Panc1 (cell line): ENCODE measurements around the gene OGN. TPM values are rescaled to one million over a fixed set of nuclear protein-coding genes. Genes with fewer than 3 reads are reported as not detected.

ENCODE experiments used
- ATAC-seq: fragments of 200-7000 bp; cut with Tn5 transposase; 2 replicates; pipeline ENCODE4 v1.9.1; 2020; ENCODE audit warnings: mild to moderate bottlenecking, moderate library complexity
- BruUV-seq: library from RNA; stranded (reverse); fragments of 400-500 nt; replicated peaks from 2 replicates; lab custom pipeline; 2021; lab: Mats Ljungman, UMichigan
- CTCF ChIA-PET: fragments of 300-600 bp; sonication (Branson Sonifier 250); formaldehyde crosslinking; loops from one replicate; lab custom pipeline; 2022; ENCODE audit warnings: antibody characterized with exemption; lab: Charles Lee
- POLR2A ChIA-PET: fragments of 300-600 bp; sonication (Branson Sonifier 250); formaldehyde crosslinking; loops from one replicate; lab custom pipeline; 2022; ENCODE audit warnings: antibody characterized with exemption; lab: Charles Lee
- DNase-seq: peaks from one replicate; pipeline ENCODE4 v3.0.0-alpha.2; 2010; ENCODE audit warnings: low read depth, low spot score
- H3K27ac ChIP-seq: 2 replicates; pipeline ENCODE4 v1.5.1; 2011; ENCODE audit warnings: mild to moderate bottlenecking, low read length, inconsistent platforms
- H3K27me3 ChIP-seq: fragments of 200-500 bp; sonication (Bioruptor generic); 2 replicates; pipeline ENCODE4 v1.6.0; 2014; ENCODE audit warnings: low read length, inconsistent platforms; ENCODE audit not compliant: control insufficient read depth, insufficient read depth
- H3K36me3 ChIP-seq: fragments of 200-500 bp; sonication (Bioruptor generic); 2 replicates; pipeline ENCODE4 v1.5.1; 2014; ENCODE audit warnings: inconsistent platforms, mild to moderate bottlenecking, low read length, moderate library complexity; ENCODE audit not compliant: control insufficient read depth, insufficient read depth
- H3K4me1 ChIP-seq: 2 replicates; pipeline ENCODE4 v1.5.1; 2011; ENCODE audit warnings: inconsistent platforms, mild to moderate bottlenecking, low read length, moderate library complexity; ENCODE audit not compliant: control insufficient read depth, insufficient read depth
- H3K4me3 ChIP-seq, 2 experiments: 2 replicates each; pipeline ENCODE4 v1.5.1; 2011 to 2012; ENCODE audit warnings: low read depth in 2 of 2, low read length in 2 of 2, mild to moderate bottlenecking in 2 of 2, inconsistent platforms in 1 of 2, moderate library complexity in 1 of 2
- H3K9me3 ChIP-seq: fragments of 200-500 bp; sonication (Bioruptor generic); 2 replicates; pipeline ENCODE4 v1.5.1; 2014; ENCODE audit warnings: low read depth, mild to moderate bottlenecking, inconsistent platforms, low read length, moderate library complexity; ENCODE audit not compliant: control insufficient read depth, insufficient read depth
- POLR2AphosphoS5 ChIP-seq: IDR thresholded peaks from 2 replicates; pipeline ENCODE4 v1.6.1; 2012; ENCODE audit warnings: mild to moderate bottlenecking, low read depth, low read length, moderate library complexity
- SIN3A ChIP-seq: IDR thresholded peaks from 2 replicates; pipeline ENCODE4 v1.6.1; 2012; ENCODE audit warnings: low read depth, mild to moderate bottlenecking, low read length, moderate library complexity, borderline replicate concordance; ENCODE audit not compliant: insufficient read depth
- TCF7L2 ChIP-seq: IDR thresholded peaks from 2 replicates; pipeline ENCODE4 v1.6.1; 2011; ENCODE audit warnings: mild to moderate bottlenecking, low read depth, low read length, inconsistent platforms
- in situ Hi-C: cut with HindIII; loops from 2 replicates; pipeline ENCODE4 v1.10.0; 2016; ENCODE audit warnings: low sequenced_read_pairs, low pct_unique_long_range_greater_than_20kb
- intact Hi-C: fragments of 100-400 bp; cut with micrococcal nuclease; formaldehyde crosslinking; loops from one replicate; pipeline ENCODE4 v1.10.0; 2022; ENCODE audit not compliant: unreplicated experiment
- total RNA-seq: library from RNA; stranded (reverse); gene quantifications from one replicate; pipeline ENCODE4 v1.2.1, GENCODE V29; 2021; ENCODE audit not compliant: unreplicated experiment
- TF ChIP-seq, protein P1 (sequence below), 2 experiments: IDR thresholded peaks; 2 replicates each; pipeline ENCODE4 v1.6.1; 2011 to 2012; ENCODE audit warnings: low read depth in 2 of 2, control low read depth in 1 of 2, low read length in 1 of 2, mild to moderate bottlenecking in 1 of 2, moderate library complexity in 1 of 2; ENCODE audit not compliant: insufficient read depth in 1 of 2
- TF ChIP-seq, protein P2 (sequence below): fragments of 450-650 bp; IDR thresholded peaks from 2 replicates; pipeline ENCODE4 v1.5.1; 2017; ENCODE audit warnings: mild to moderate bottlenecking

Gene OGN
- total RNA-seq, 1 experiment from 2014 or later = 0.08 TPM

DNA sequence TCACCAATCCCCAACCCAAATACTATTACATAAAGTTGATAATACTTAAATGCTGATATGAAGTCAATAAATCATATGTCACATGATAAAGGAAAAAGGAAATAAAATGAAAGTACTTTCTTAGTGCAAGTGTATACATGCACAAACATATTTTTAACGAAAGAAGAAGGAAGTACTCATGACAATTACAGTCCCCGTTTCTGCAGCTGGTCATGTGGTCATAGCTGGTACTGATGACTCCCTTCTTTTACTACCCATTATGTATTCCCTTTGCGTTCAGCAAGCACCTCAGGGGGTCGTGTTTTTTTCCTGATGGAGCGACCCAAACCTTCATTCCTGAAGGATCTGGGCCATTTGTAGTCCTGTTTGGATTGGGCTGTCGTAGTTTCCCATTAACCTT, 51.3 kb downstream of the OGN start:
- no peak overlapping the region for H3K4me3 ChIP-seq
- no peak for ATAC-seq
- DNase-seq = no peak
- POLR2A ChIA-PET = no interaction called here
- H3K27me3 ChIP-seq = no peaks in the 10 kb centered on the region
- H3K27ac ChIP-seq = no peak overlapping the region
- no peaks in the 10 kb centered on the region for H3K9me3 ChIP-seq
- H3K4me1 ChIP-seq = no peaks in the 10 kb centered on the region
- CTCF ChIA-PET = no interaction called here
- BruUV-seq = no TSS peak
- TF ChIP-seq SIN3A = no peak
- TF ChIP-seq, protein P1, sequence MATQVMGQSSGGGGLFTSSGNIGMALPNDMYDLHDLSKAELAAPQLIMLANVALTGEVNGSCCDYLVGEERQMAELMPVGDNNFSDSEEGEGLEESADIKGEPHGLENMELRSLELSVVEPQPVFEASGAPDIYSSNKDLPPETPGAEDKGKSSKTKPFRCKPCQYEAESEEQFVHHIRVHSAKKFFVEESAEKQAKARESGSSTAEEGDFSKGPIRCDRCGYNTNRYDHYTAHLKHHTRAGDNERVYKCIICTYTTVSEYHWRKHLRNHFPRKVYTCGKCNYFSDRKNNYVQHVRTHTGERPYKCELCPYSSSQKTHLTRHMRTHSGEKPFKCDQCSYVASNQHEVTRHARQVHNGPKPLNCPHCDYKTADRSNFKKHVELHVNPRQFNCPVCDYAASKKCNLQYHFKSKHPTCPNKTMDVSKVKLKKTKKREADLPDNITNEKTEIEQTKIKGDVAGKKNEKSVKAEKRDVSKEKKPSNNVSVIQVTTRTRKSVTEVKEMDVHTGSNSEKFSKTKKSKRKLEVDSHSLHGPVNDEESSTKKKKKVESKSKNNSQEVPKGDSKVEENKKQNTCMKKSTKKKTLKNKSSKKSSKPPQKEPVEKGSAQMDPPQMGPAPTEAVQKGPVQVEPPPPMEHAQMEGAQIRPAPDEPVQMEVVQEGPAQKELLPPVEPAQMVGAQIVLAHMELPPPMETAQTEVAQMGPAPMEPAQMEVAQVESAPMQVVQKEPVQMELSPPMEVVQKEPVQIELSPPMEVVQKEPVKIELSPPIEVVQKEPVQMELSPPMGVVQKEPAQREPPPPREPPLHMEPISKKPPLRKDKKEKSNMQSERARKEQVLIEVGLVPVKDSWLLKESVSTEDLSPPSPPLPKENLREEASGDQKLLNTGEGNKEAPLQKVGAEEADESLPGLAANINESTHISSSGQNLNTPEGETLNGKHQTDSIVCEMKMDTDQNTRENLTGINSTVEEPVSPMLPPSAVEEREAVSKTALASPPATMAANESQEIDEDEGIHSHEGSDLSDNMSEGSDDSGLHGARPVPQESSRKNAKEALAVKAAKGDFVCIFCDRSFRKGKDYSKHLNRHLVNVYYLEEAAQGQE (IDR thresholded peaks at IDR 0.05; ENCODE audit: insufficient read depth in 1 of 2, low read depth in 2 of 2, low read length in 1 of 2) = no peak
- no peak for TF ChIP-seq POLR2AphosphoS5
- TF ChIP-seq, protein P2, sequence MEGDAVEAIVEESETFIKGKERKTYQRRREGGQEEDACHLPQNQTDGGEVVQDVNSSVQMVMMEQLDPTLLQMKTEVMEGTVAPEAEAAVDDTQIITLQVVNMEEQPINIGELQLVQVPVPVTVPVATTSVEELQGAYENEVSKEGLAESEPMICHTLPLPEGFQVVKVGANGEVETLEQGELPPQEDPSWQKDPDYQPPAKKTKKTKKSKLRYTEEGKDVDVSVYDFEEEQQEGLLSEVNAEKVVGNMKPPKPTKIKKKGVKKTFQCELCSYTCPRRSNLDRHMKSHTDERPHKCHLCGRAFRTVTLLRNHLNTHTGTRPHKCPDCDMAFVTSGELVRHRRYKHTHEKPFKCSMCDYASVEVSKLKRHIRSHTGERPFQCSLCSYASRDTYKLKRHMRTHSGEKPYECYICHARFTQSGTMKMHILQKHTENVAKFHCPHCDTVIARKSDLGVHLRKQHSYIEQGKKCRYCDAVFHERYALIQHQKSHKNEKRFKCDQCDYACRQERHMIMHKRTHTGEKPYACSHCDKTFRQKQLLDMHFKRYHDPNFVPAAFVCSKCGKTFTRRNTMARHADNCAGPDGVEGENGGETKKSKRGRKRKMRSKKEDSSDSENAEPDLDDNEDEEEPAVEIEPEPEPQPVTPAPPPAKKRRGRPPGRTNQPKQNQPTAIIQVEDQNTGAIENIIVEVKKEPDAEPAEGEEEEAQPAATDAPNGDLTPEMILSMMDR = no peak
- TF ChIP-seq TCF7L2 = no peak
- intact Hi-C loops = no loop called here
- in situ Hi-C loops = no loop called here
- no peaks in the 10 kb centered on the region for H3K36me3 ChIP-seq

DNA sequence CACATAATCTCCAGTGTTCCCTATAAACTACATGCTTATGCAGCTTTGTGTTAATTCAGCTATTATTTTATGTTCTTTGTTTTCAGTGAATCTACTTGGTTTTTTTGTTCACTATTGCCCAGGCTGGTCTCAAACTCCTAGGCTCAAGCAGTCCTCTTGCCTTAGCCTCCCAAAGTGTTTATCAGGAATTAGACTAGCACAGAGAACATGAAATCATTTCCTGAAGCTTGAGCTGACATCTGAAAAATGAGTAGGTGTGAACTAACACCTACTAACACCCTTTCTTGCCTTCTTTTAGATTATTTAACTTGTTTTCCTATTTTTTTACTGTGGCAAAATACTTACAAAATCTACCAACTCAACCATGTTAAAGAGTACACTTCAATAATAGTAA, 53.6 kb downstream of the OGN start:
- intact Hi-C loops = no loop called here

More for the DNA sequence above, 53.6 kb downstream of the OGN start:
- ATAC-seq = no peak
- H3K9me3 ChIP-seq = no peaks in the 10 kb centered on the region
- in situ Hi-C loops = no loop called here
- no peak overlapping the region for H3K27ac ChIP-seq
- CTCF ChIA-PET = no interaction called here
- no peaks in the 10 kb centered on the region for H3K4me1 ChIP-seq
- no peak for DNase-seq
- no peak overlapping the region for H3K4me3 ChIP-seq
- POLR2A ChIA-PET = no interaction called here
- no peaks in the 10 kb centered on the region for H3K36me3 ChIP-seq
- TF ChIP-seq, protein P2 = no peak
- no peak for TF ChIP-seq TCF7L2
- TF ChIP-seq SIN3A = no peak
- no TSS peak for BruUV-seq
- H3K27me3 ChIP-seq = no peaks in the 10 kb centered on the region
